ENCODE data around the gene MS4A6E. TPM values are rescaled to one million over a fixed set of nuclear protein-coding genes. Genes with fewer than 3 reads are reported as not detected.

Gene MS4A6E
- total RNA-seq, 1 experiment from 2014 or later = not detected

DNA sequence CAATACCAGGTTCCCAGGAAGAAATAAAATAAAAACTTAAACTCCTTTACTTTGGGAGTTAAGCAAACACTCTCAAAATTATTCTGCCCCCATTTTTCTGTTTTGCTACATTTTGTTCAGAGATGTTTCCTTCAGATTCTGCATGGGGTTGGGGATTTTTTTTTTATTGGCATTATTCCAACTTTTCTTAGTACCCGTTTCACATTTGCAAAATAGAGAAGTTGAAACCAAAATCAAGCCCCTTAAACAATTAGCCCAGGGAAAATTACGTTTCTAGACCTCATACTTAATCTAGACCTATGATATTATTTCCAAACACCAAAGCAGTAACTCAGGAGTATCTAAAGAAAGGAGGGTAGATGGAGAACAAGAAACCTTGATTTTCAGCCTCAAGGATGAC, 30.7 kb downstream of the MS4A6E start:
- H3K27me3 ChIP-seq (replicated peaks; ENCODE audit: insufficient read depth, low read depth, low read length, poor library complexity) = no peaks in the 10 kb centered on the region

DNA sequence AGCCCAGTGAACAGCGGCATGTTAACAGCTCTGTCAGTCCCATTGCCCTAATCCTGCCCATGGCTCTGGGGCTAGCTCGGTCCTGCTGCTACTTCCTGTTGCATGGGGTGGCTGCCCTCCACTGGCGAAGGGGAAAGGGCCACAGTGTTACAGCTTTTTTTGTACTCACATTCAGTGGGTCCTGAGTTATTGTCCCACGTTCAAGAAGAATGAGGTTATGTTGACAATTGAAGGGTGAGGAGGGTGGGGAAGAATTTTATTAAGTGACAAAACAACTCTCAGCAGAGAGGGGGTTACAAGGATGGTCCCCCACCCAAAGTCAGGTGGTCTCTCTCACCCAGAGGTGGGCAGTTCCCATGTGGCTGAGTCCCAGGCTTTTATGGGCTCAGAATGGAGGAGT, 33.6 kb downstream of the MS4A6E start:
- Histone ChIP-seq H3K9me3 (ENCODE audit: low read depth, low read length, poor library complexity, severe bottlenecking) (no peaks in the 10 kb centered on the region), H3K4me3 (ENCODE audit: low read depth, low read length, poor library complexity, severe bottlenecking) (no peak overlapping the region), H3K27ac (ENCODE audit: low read depth, low read length, poor library complexity, severe bottlenecking) (no peak overlapping the region), H3K4me1 (ENCODE audit: insufficient read depth, low read length, poor library complexity, severe bottlenecking) (no peaks in the 10 kb centered on the region), H3K27me3 (replicated peaks; ENCODE audit: insufficient read depth, low read depth, low read length, poor library complexity) (peaks cover 17% of the 10 kb centered on the region), H3K36me3 (ENCODE audit: insufficient read depth, low read length, poor library complexity, severe bottlenecking) (no peaks in the 10 kb centered on the region)
- no peak for DNase-seq (ENCODE audit: low spot score)
- POLR2A ChIA-PET (ENCODE audit: low non-redundant PET) = no interaction called here
- BruUV-seq (replicated peaks) = no TSS peak
- intact Hi-C loops (cut with micrococcal nuclease; ENCODE audit: unreplicated experiment) = loop anchor here (5.0 kb wide), 1 partner anchor 127 kb away; no protein-coding TSS in a partner anchor
- CTCF ChIA-PET = no interaction called here
- TF ChIP-seq EZH2 (IDR thresholded peaks at IDR 0.05; ENCODE audit: borderline replicate concordance, low read depth, low read length, poor library complexity, severe bottlenecking) = no peak

More for the DNA sequence above, 30.7 kb downstream of the MS4A6E start:
- ChIA-PET POLR2A (ENCODE audit: low non-redundant PET) (no interaction called here), CTCF (no interaction called here)
- no peak for TF ChIP-seq EZH2 (IDR thresholded peaks at IDR 0.05; ENCODE audit: borderline replicate concordance, low read depth, low read length, poor library complexity, severe bottlenecking)
- TF ChIP-seq, protein P1, sequence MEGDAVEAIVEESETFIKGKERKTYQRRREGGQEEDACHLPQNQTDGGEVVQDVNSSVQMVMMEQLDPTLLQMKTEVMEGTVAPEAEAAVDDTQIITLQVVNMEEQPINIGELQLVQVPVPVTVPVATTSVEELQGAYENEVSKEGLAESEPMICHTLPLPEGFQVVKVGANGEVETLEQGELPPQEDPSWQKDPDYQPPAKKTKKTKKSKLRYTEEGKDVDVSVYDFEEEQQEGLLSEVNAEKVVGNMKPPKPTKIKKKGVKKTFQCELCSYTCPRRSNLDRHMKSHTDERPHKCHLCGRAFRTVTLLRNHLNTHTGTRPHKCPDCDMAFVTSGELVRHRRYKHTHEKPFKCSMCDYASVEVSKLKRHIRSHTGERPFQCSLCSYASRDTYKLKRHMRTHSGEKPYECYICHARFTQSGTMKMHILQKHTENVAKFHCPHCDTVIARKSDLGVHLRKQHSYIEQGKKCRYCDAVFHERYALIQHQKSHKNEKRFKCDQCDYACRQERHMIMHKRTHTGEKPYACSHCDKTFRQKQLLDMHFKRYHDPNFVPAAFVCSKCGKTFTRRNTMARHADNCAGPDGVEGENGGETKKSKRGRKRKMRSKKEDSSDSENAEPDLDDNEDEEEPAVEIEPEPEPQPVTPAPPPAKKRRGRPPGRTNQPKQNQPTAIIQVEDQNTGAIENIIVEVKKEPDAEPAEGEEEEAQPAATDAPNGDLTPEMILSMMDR (conservative IDR thresholded peaks at IDR 0.05; ENCODE audit: low read depth, low read length) = no peak
- no peaks in the 10 kb centered on the region for H3K4me1 ChIP-seq (ENCODE audit: insufficient read depth, low read length, poor library complexity, severe bottlenecking)
- DNase-seq (ENCODE audit: low spot score) = no peak
- no TSS peak for BruUV-seq (replicated peaks)
- H3K36me3 ChIP-seq (ENCODE audit: insufficient read depth, low read length, poor library complexity, severe bottlenecking) = no peaks in the 10 kb centered on the region
- H3K9me3 ChIP-seq (ENCODE audit: low read depth, low read length, poor library complexity, severe bottlenecking) = no peaks in the 10 kb centered on the region
- no peak overlapping the region for H3K4me3 ChIP-seq (ENCODE audit: low read depth, low read length, poor library complexity, severe bottlenecking)
- H3K27ac ChIP-seq (ENCODE audit: low read depth, low read length, poor library complexity, severe bottlenecking) = no peak overlapping the region
- intact Hi-C loops (cut with micrococcal nuclease; ENCODE audit: unreplicated experiment) = no loop called here

DNA sequence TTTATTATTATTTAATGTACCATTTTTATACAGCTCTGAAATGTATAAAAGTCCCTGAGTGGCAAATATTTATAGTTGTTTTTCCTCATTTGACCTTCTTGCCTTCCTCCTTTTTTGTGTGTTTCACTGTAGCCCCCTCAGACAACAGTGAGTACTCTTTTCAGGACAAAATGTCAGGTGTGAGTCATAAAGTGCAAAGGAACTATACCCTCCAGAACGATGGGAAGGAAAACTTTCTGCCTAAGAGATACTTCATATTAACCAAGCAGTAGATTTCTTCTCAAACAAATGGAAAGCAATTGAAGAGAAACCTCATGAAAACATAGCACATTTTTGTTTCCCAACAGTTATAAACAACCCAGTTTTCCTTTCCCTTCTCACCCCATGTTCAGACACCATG, 35.2 kb downstream of the MS4A6E start:
- intact Hi-C loops (cut with micrococcal nuclease; ENCODE audit: unreplicated experiment) = loop anchor here (5.0 kb wide), 1 partner anchor 125 kb away; no protein-coding TSS in a partner anchor
- CTCF ChIA-PET = interaction anchor here (0.6 kb wide), 1 partner anchor 125 kb away, joined by 3 read pairs; no protein-coding TSS in a partner anchor
- BruUV-seq (replicated peaks) = no TSS peak
- no peaks in the 10 kb centered on the region for H3K9me3 ChIP-seq (ENCODE audit: low read depth, low read length, poor library complexity, severe bottlenecking)
- POLR2A ChIA-PET (ENCODE audit: low non-redundant PET) = no interaction called here
- H3K36me3 ChIP-seq (ENCODE audit: insufficient read depth, low read length, poor library complexity, severe bottlenecking) = no peaks in the 10 kb centered on the region
- no peak overlapping the region for H3K27ac ChIP-seq (ENCODE audit: low read depth, low read length, poor library complexity, severe bottlenecking)
- no peak overlapping the region for H3K4me3 ChIP-seq (ENCODE audit: low read depth, low read length, poor library complexity, severe bottlenecking)
- TF ChIP-seq, protein P1 (conservative IDR thresholded peaks at IDR 0.05; ENCODE audit: low read depth, low read length) = no peak
- no peak for TF ChIP-seq EZH2 (IDR thresholded peaks at IDR 0.05; ENCODE audit: borderline replicate concordance, low read depth, low read length, poor library complexity, severe bottlenecking)
- no peak for DNase-seq (ENCODE audit: low spot score)
- H3K27me3 ChIP-seq (replicated peaks; ENCODE audit: insufficient read depth, low read depth, low read length, poor library complexity) = peaks cover 17% of the 10 kb centered on the region
- H3K4me1 ChIP-seq (ENCODE audit: insufficient read depth, low read length, poor library complexity, severe bottlenecking) = no peaks in the 10 kb centered on the region

Measured in A673 (cell line).